Raji (cell line): Measurements from ENCODE around the gene ENTR1.

ENCODE experiments used
- POLR2A ChIP-seq: IDR thresholded peaks from 2 replicates; pipeline ENCODE4 v1.6.1; 2011; ENCODE audit warnings: low read depth, low read length, control low read depth; ENCODE audit not compliant: insufficient read depth

ENTR1 gene

GRCh38 chr9:136442265-136442664, 31.9 kb upstream of the ENTR1 start:
- no peak for TF ChIP-seq POLR2A

DNA sequence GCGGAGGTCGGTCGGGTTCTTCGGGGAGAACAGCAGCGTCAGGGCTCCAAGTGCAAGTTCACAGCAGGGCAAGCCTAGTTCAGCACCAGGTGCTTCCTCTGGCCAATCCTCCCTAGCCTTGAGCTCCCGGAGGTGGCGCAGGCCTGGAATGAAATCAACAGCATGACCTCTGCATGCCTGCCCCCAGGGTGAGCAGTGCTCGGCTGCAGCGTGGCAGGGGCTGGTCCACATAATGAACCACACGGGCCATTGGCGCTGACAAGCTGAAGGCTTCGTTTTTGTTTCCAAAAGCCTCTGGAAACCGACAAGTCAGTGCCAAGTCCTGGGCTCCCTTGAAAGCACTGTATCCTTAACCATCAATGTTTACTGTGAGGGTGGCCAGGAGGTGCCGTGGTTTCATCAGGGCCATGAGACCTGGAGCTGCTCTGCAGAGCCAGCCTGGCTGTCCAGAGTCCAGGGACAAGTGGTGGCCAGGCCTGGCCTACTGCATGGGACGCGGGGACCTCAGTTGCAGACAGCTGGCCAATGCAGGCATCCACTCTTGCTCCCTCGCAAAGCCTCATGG, 31.3 kb upstream of the ENTR1 start:
- TF ChIP-seq POLR2A: no peak

GRCh38 chr9:136441191-136441680, 30.8 kb upstream of the ENTR1 start:
- no peak for TF ChIP-seq POLR2A

- TF ChIP-seq POLR2A: peak; percentile 67
These were observed 29.3 kb upstream of the ENTR1 start, which contains the start of gene INPP5E for GRCh38 chr9:136439481-136440408. Gene INPP5E (minus strand): TSS chr9:136439845. CDS start chr9:136439419, 426 bp downstream.

- TF ChIP-seq POLR2A: no peak; the same call in 1 of the 2 replicates
These were observed 28.4 kb upstream of the ENTR1 start for GRCh38 chr9:136438548-136439480.

- TF ChIP-seq POLR2A: no peak
These were observed 27.6 kb upstream of the ENTR1 start for GRCh38 chr9:136437839-136438547.

- no peak for TF ChIP-seq POLR2A
These were observed 27.0 kb upstream of the ENTR1 start for GRCh38 chr9:136437430-136437829.

DNA sequence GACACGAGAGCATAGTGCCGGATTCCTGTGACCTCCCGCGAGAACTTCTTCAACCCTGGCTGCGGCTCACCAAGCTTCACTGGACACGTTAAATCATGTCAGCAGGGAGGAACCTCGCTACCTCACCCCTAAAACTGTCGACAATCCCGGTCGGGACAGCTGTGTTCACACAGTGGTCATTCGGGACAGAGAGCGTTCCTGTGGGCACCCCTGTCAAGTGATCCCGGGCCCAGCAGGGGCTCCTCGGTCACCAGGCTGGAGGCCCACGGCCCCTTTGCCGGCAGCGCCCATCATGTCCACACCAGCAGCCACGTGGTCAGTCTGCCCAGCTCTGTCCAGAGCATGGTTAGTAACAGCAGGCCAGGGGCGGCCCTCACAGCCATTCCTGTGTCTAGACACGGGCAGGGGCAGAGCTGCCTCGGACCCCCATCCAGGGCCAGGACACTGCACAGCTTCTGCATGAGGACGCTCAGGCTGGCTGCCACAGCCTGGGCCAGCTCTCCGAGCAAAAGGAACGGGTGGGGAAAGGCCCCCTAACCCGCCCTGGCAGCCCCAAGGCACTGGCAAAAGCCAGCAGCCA, 25.7 kb upstream of the ENTR1 start:
- TF ChIP-seq POLR2A: no peak

DNA sequence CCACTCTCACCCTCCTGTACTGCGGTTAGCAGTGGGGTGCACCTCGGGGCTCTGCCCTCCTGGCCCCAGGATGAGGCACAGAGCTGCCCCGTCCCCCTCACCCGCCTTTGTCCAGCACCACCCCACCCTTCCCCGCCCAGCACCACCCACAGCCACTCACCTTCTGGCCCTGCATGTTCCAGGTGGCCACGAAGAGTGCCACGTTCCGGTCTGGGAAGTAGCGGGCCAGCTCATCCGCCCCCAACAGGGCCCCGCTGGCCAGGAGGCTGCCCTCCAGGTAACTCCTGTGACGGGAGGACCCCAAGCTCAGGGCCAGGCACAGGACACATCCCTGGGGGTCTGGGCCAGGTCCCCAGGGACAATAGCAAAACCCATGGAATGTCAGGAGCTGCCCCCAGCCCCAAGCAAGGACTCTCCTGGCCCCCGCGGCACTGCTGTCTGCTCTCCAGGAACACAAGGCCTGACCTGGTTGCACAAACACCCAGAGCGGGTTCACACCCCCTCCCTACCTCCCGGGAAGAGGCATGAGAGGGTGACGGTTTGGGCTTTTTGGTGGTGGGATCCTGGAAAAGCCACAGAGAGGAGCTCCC, 24.3 kb upstream of the ENTR1 start:
- TF ChIP-seq POLR2A: no peak

DNA sequence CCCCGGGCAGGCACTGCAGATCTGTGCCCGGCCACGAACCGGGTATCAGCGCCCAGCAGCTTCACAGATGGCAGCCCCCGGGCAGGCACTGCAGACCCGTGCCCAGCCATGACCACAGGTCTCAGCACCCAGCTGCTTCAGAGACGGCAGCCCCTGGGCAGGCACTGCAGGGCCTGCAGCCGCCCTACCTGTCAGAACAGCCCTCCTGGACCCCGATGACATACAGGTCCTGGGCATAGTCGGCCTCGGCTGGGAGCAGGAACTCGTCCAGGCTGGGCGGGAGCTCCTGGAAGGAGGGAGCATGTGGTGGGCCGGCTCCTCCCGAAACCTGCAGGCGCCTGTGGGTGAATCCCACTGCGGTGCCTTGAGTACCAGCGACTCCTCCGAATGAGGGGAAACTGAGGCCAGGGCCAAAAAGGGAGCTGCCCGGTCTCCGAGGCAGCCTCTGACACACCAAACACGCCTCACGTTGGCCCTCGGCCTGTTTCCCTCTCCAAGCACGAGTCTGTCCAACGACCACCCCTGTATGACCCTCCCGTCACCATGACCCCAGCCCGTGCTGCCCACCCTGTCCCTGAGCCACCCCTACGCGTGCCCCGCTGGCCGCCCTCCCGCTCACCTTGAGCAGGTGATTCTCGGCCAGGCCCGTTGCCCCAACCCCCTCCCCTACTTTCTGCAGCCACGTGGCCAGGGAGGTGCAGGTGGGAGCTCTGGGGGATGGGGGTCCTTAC, 23.6 kb upstream of the ENTR1 start:
- no peak for TF ChIP-seq POLR2A

- no peak for TF ChIP-seq POLR2A
These were observed 22.8 kb upstream of the ENTR1 start for GRCh38 chr9:136433043-136433715.

GRCh38 chr9:136432591-136432990, 22.2 kb upstream of the ENTR1 start:
- TF ChIP-seq POLR2A: no peak

DNA sequence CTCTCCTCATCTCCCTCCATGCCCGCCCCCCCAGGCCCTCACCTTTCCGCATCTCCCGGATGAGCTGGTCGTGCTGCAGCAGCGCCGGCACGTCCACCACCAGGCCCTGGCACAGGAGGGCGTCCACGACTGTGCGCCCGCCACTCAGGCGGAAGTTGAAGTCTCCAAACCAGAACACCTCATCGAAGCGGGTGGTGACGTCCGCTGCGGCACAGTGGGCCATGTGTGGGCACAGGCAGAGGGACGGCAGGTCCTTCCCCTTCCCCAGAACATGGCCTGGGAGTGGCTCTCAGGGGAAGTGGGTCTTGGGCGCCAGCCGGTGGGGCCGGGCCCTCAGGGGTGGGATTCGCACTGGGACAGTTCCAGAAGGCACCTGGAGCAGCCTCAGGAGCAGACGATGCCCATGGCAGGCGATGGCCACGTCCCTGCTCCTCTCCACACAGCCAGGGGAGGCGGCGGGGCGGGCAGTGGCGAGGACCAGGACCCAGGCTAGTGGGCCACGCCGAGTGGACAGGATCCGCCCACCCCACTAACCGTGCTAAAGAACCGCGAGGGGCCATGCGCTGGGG, 21.5 kb upstream of the ENTR1 start:
- no peak for TF ChIP-seq POLR2A
